Measurements from ENCODE around the gene KCNQ2. TPM values are rescaled to one million over a fixed set of nuclear protein-coding genes. Genes with fewer than 3 reads are reported as not detected.
"Not testable (repeated sequence)": the region's sequence is repeated elsewhere in the genome, so short reads cannot be mapped to it uniquely, and the experiment has no call there.

The KCNQ2 gene
- total RNA-seq, 1 experiment from 2014 or later, result 0.25 TPM

- no peaks in the 10 kb centered on the region for H3K9me3 ChIP-seq
- Mint-ChIP-seq H3K27ac (ENCODE audit: unreplicated experiment) (no peak overlapping the region), H3K4me1 (ENCODE audit: low read depth, unreplicated experiment) (no peaks in the 10 kb centered on the region), H3K36me3 (ENCODE audit: insufficient read depth, unreplicated experiment) (no peaks in the 10 kb centered on the region), H3K9me3 (ENCODE audit: unreplicated experiment) (no peaks in the 10 kb centered on the region), H3K4me3 (ENCODE audit: unreplicated experiment) (no peak overlapping the region), H3K27me3 (ENCODE audit: insufficient read depth, unreplicated experiment) (peaks cover 35% of the 10 kb centered on the region)
- BruUV-seq (replicated peaks), result no TSS peak
- intact Hi-C loops (cut with micrococcal nuclease; ENCODE audit: unreplicated experiment), result loop anchor here (10.0 kb wide), 1 partner anchor 177 kb away; no protein-coding TSS in a partner anchor
- ChIA-PET CTCF (interaction anchor here (0.6 kb wide), 1 partner anchor 11 kb away, joined by 3 read pairs; no protein-coding TSS in a partner anchor), POLR2A (no interaction called here)
- H3K27me3 ChIP-seq (replicated peaks; ENCODE audit: control insufficient read depth, insufficient read depth, low read length), result peaks cover 2% of the 10 kb centered on the region
- H3K36me3 ChIP-seq (ENCODE audit: control insufficient read depth, insufficient read depth, low read length), result no peaks in the 10 kb centered on the region
- no peak for DNase-seq
- no peak overlapping the region for H3K4me3 ChIP-seq (ENCODE audit: low read depth, low read length)
- no peak for TF ChIP-seq CTCF (IDR thresholded peaks at IDR 0.05; ENCODE audit: insufficient read depth in 1 of 2, low read depth in 1 of 2, low read length in 1 of 2, severe bottlenecking in 1 of 2, unreplicated experiment in 1 of 2)
- H3K4me1 ChIP-seq, result 0 out of 2 replicates have a peak, but pooled peaks cover 5% of the 10 kb centered on the region
These were observed 9.0 kb upstream of the KCNQ2 start for GRCh38 chr20:63481503-63481902.

GRCh38 chr20:63479695-63480419 is 7.4 kb upstream of the KCNQ2 start:
- POLR2A ChIA-PET, result interaction anchor here (0.7 kb wide), 1 partner anchor 43 kb away, joined by 3 read pairs; no protein-coding TSS in a partner anchor
- H3K9me3 ChIP-seq; H3K4me1 ChIP-seq; H3K4me1 Mint-ChIP-seq (ENCODE audit: low read depth, unreplicated experiment); DNase-seq; H3K4me3 Mint-ChIP-seq (ENCODE audit: unreplicated experiment); CTCF ChIA-PET; BruUV-seq (replicated peaks); H3K27me3 ChIP-seq (replicated peaks; ENCODE audit: control insufficient read depth, insufficient read depth, low read length); H3K36me3 ChIP-seq (ENCODE audit: control insufficient read depth, insufficient read depth, low read length); H3K36me3 Mint-ChIP-seq (ENCODE audit: insufficient read depth, unreplicated experiment); H3K9me3 Mint-ChIP-seq (ENCODE audit: unreplicated experiment); H3K27ac Mint-ChIP-seq (ENCODE audit: unreplicated experiment); H3K4me3 ChIP-seq (ENCODE audit: low read depth, low read length): not testable (repeated sequence)
- H3K27me3 Mint-ChIP-seq (ENCODE audit: insufficient read depth, unreplicated experiment), result peaks cover 44% of the 10 kb centered on the region
- intact Hi-C loops (cut with micrococcal nuclease; ENCODE audit: unreplicated experiment), result loop anchor here (10.0 kb wide), 1 partner anchor 175 kb away; no protein-coding TSS in a partner anchor

- CTCF ChIA-PET, result interaction anchor here (0.6 to 2.1 kb wide), 2 partner anchors 17 to 96 kb away, joined by 3 to 8 read pairs; no protein-coding TSS in a partner anchor
- Histone ChIP-seq H3K9me3 (no peaks in the 10 kb centered on the region), H3K4me3 (ENCODE audit: low read depth, low read length) (no peak overlapping the region), H3K27me3 (replicated peaks; ENCODE audit: control insufficient read depth, insufficient read depth, low read length) (peaks cover 2% of the 10 kb centered on the region), H3K4me1 (0 out of 2 replicates have a peak, but pooled peaks cover 5% of the 10 kb centered on the region), H3K36me3 (ENCODE audit: control insufficient read depth, insufficient read depth, low read length) (no peaks in the 10 kb centered on the region)
- no TSS peak for BruUV-seq (replicated peaks)
- Mint-ChIP-seq H3K27me3 (ENCODE audit: insufficient read depth, unreplicated experiment) (peaks cover 53% of the 10 kb centered on the region), H3K27ac (ENCODE audit: unreplicated experiment) (no peak overlapping the region), H3K9me3 (ENCODE audit: unreplicated experiment) (no peaks in the 10 kb centered on the region), H3K4me3 (ENCODE audit: unreplicated experiment) (no peak overlapping the region), H3K36me3 (ENCODE audit: insufficient read depth, unreplicated experiment) (no peaks in the 10 kb centered on the region), H3K4me1 (ENCODE audit: low read depth, unreplicated experiment) (no peaks in the 10 kb centered on the region)
- intact Hi-C loops (cut with micrococcal nuclease; ENCODE audit: unreplicated experiment), result no loop called here
- POLR2A ChIA-PET, result interaction anchor here (0.5 kb wide), 1 partner anchor 42 kb away, joined by 3 read pairs; no protein-coding TSS in a partner anchor
- no peak for DNase-seq
- no peak for TF ChIP-seq CTCF (IDR thresholded peaks at IDR 0.05; ENCODE audit: insufficient read depth in 1 of 2, low read depth in 1 of 2, low read length in 1 of 2, severe bottlenecking in 1 of 2, unreplicated experiment in 1 of 2)
These were observed 6.2 kb upstream of the KCNQ2 start for GRCh38 chr20:63478346-63479302.

Data from Caco-2 (cell line).